GM18499 (cell line): ENCODE results near the gene ST7.

Experiments
- ATAC-seq: cut with Tn5 transposase; IDR thresholded peaks from one replicate; pipeline ENCODE4 v1.9.1; 2021; ENCODE audit warnings: moderate number of reproducible peaks; ENCODE audit not compliant: insufficient read depth, unreplicated experiment

The ST7 gene

GRCh38 chr7:117005449-117005848 is 52.1 kb downstream of the ST7 start:
- ATAC-seq = no peak

GRCh38 chr7:117006907-117007684 is 53.8 kb downstream of the ST7 start:
- no peak for ATAC-seq

GRCh38 chr7:117008118-117008885 is 55.0 kb downstream of the ST7 start:
- ATAC-seq = no peak

DNA sequence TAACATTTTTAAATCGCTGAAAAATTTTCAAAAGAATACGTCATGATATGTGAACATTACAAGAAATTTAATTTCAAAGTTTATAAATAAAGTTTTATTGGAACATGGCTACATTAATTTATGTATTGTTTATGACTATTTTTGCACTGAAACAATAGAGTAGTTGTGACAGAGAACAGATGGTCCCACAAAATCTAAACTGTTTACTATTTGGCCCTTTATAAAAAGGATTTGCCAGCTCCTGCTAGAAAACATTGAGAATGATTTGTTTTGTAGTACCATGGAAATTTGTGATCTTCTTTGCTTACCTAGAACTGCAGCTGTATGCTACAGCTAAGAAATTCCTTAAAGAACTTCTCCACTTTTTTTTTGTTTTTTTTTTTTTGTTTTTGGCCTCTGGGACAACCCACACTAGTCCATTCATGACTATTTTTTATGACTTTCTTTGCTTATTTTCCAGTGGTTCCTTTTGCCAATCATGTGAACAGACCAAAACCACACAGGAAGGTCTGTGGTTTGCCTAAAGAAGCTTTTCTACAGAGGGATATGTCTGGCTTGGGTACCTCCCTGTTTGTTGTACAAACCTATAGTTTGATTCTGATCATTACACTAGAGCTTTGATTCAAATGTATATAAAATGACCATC is 55.7 kb downstream of the ST7 start:
- ATAC-seq = no peak

DNA sequence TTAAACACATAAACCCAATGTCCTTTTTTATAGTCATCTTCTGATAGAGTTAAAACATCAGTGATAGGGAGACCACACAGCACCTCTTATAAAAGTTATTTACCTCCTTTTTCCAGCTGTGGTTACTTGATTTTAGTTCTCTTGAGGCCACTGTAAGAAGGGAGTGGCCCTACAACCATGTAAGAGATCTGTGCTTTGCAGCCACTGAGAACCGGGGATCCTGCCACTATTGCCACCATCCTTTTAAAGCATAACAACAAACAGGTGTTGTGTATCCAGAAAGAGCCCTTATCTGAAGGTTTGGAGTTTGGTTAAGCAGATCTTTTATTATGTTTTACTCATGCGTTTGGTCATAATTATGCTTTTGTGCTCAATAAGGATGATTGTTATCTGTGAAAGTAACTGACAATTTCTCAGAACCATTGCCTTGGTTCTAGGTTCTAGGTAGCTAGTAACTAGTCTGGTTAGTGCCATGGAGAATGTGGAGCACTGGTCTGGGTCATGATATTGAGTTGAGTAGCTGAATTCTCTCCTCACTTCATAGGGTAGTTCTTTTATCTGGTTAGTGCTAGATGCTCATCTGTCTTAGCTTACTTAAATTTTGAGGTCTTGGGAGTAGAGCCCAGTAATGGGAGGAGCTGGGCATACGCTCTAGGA is 56.5 kb downstream of the ST7 start:
- no peak for ATAC-seq

GRCh38 chr7:117010375-117011133 is 57.3 kb downstream of the ST7 start:
- ATAC-seq = peak; percentile 37

DNA sequence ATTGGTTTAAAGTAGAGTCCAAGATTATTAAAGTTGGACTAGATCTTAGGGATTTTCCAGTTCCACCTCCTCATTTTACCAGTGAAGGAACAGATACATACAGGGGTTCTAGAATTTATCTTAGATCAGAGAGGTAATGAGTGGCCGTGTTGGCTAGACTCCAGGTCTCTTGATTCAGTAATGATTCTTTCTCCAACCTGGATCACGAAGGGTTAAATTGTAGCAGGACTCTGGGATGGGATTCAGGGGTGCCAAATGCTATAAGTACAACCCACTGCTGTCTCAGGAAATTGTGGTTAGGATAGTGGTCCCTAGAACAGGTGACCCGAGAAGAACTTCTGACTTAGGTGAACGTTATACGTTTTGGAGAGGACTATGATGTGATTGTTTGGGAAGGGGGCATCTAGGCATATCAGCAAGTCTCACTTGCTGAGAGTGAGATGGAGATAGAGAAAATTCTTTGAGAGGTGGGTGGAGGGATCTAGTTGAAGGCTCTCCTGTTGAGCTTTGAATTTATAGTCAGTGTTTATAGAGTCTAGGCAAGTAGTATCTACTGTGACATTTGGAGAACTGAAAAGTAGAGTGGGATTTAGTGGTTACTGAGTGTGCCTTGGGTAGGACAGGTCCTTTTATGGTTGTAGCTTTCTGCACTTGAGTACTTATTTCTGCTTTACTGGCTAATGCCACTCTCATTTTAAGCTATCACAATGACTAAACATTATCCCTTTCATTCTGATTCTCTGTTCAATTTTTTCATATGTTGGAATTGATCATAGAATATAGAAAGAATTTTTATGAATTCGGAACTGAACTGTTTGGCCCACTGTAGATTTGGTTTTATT is 58.3 kb downstream of the ST7 start:
- peak; percentile 85 for ATAC-seq

DNA sequence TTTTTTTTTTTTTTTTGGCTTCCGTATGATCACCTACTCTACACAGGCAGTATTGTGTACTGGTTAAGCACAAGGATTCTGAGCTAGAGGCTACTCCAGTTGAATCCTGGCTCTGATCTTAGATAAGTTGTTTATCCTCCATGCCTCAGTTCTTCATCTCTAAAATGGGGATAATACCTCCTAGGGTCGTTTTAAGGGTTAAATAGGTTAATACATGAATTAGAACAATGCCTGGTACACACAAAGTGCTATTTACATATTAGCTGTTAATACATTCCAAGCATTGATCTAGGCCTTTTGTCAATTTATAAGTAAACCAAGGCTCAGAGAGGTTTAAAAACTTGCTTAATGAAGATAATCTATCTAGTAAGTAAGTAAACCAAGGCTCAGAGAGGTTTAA is 59.0 kb downstream of the ST7 start:
- ATAC-seq = peak; percentile 7

GRCh38 chr7:117012696-117013095 is 59.4 kb downstream of the ST7 start:
- no peak for ATAC-seq

- ATAC-seq = no peak
Measured at GRCh38 chr7:117014099-117014656, 60.9 kb downstream of the ST7 start.

DNA sequence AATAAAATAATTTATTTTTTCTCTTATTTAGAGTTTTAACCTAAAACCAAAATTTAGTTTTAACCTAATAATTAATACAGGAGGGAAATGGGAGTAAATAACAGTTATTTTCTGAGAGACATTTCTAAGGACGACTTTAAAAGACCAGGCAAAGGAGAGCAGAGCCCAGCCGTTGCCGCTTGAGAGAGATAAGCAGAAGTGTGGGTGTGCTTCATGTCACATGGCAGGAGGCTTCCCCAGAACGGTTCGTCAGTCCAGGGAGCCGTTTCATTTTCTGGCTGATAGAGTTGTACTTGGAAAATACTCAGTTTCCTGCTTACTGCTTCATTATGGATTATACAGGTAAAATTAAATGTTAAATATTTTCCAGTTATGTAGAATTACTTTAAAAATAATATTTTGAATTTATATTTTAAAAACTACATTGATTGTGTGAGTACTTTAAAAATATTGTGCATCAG is 61.4 kb downstream of the ST7 start:
- no peak for ATAC-seq

DNA sequence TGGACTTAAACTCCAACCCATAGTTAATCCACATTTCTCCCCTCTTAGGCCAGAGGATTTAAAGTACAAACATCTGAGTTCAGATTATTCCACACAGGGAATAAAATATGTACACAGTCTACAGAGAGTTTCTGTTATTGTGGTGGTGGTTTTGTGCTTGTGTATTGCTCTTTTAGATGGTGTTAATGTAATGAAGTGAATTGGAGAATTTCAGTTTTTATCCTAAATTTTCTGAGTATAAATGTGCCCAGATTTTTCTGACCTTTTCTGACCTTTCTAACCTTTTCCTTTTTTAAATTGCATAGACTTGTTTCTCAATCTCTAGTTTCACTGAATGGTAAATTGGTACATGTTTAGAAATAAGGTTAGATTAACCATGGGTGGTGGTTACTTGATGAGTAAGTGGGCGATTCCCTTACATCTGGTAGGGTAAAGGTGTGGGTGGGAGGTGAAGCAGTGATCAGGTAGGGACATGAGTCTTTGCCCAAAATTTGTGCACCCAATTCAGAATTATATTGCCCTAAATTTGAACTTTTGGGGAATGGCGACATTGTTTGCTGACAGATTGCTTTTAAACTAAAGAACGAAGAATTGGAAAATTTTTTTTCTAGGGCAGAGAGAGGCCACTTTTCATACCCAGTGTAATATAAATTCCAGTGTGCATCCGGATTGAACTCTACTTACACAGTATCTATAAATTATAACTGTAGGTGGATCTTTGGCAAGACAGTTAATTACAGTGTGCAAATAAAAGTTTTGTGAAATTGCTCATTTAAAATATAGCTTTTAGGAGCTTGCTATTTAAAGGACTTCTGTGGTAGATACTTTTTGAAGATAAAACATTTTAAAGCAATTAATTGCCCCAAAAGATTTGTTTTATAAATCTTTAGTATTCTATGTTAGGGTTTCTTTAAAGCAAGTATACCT is 62.2 kb downstream of the ST7 start:
- ATAC-seq = no peak

GRCh38 chr7:117017017-117017451 is 63.7 kb downstream of the ST7 start:
- no peak for ATAC-seq

DNA sequence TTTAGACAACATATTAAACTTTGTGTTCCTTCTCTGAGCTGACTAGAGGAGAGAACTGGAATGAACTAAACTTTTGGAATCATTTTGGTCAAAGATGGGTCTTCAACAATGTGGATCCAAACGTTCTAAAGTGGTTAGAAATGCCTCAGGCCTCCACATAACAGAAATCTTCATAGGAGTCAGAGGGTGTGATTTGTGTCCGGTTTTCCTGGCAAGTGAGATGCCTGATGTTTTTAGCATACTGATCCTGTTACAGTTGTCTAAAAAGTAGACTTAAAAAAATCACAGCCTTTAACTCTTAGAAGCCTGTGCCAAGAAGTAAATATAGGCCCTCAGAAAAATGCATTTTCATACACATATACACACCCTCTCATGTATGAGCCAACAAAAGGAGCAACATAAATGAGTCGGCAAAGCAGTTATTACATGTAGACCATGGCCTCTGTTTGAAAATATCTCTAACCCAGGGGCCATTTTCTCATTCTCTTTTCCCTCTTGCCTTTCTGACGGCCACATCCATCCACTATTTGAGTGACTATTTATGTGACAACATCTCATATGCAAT is 64.5 kb downstream of the ST7 start:
- no peak for ATAC-seq

DNA sequence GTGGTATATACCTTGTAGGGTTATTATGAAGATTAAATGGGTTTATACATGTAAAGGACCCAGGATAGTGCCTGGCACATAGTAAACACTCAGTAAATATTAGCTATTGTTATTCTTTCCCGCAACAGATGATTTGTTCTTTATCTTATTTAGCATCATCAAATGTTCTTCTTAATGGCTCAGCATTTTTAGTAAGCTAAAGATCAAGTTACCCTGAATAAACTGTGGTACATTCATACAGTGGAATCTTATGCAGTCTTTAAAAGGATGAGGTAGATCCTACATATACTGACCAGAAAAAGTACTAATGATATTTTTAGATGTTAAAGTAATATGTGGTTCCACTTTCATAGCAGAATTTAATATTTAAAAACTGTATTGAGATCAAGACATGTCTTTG is 65.4 kb downstream of the ST7 start:
- no peak for ATAC-seq

DNA sequence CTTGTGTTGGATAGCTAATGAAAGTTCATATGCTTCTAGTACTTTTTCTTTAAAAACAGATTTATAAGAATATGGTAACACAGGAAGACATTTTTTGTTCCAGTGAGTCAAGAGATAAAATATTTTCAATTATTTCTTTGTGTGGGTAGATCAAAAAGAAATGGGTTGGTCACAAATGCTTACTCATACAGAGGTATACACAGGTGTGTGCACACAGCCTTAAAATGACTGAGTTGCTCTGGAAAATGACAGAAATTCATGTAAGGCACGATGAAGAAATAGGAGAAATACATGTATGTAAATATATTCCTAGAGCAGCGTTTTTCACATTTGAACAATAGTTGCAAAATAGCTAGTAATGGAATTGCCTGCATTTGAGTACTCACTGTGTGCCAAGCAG is 66.0 kb downstream of the ST7 start:
- ATAC-seq = no peak
